Endothelial cell of umbilical vein (primary cell): Measurements from ENCODE around the gene EML4. TPM values are rescaled to one million over a fixed set of nuclear protein-coding genes. Genes with fewer than 3 reads are reported as not detected.
A peak's percentile ranks its signal among the peaks of the same experiment; 100 is the strongest.

Experiments used
- BruUV-seq: library from RNA; stranded (reverse); fragments of 400-500 nt; replicated peaks from 2 replicates; lab custom pipeline; 2021; lab: Mats Ljungman, UMichigan
- CTCF ChIA-PET: fragments of 300-600, 350-600 bp; sonication (Branson Sonifier 250); formaldehyde crosslinking; loops from one replicate; lab custom pipeline; 2021; ENCODE audit warnings: antibody characterized with exemption, inconsistent platforms; lab: Charles Lee
- POLR2A ChIA-PET: fragments of 300-600, 350-600 bp; sonication (Branson Sonifier 250); formaldehyde crosslinking; loops from one replicate; lab custom pipeline; 2021; ENCODE audit warnings: antibody characterized with exemption, inconsistent platforms; lab: Charles Lee
- DNase-seq: peaks from one replicate; pipeline ENCODE4 v3.0.0-alpha.2; 2011; ENCODE audit warnings: low read depth, low spot score
- FAIRE-seq: peaks from 2 replicates; lab custom pipeline; 2011; peaks lifted over from hg19 to GRCh38; lab: Jason Lieb, UNC
- H2AFZ ChIP-seq: 2 replicates; pipeline ENCODE4 v1.6.0; 2012; ENCODE audit warnings: low read depth, low read length, control low read depth, inconsistent platforms
- H3K27ac ChIP-seq: 2 replicates; pipeline ENCODE4 v1.5.1; 2011; ENCODE audit warnings: low read depth, mild to moderate bottlenecking, control low read depth, low read length, moderate library complexity; ENCODE audit not compliant: insufficient read depth
- H3K27me3 ChIP-seq, 2 experiments: 2 replicates each; pipeline versions ENCODE4 v1.6.0 to v1.6.1; 2011; ENCODE audit warnings: low read length in 2 of 2, mixed read lengths in 1 of 2; ENCODE audit not compliant: control insufficient read depth in 2 of 2, insufficient read depth in 2 of 2
- H3K36me3 ChIP-seq, 2 experiments: 2 replicates in 1 of 2; 3 replicates in 1 of 2; pipeline ENCODE4 v1.5.1; 2011; ENCODE audit warnings: low read length in 2 of 2, mild to moderate bottlenecking in 1 of 2, moderate library complexity in 1 of 2; ENCODE audit not compliant: control insufficient read depth in 2 of 2, insufficient read depth in 2 of 2; ENCODE audit errors: extremely low read depth in 1 of 2
- H3K4me1 ChIP-seq: 3 replicates; pipeline ENCODE4 v1.5.1; 2011; ENCODE audit warnings: mild to moderate bottlenecking, low read length; ENCODE audit not compliant: control insufficient read depth, insufficient read depth; ENCODE audit errors: extremely low read depth
- H3K4me2 ChIP-seq: 2 replicates; pipeline ENCODE4 v1.6.1; 2011; ENCODE audit warnings: low read length, control low read depth, mixed read lengths; ENCODE audit not compliant: insufficient read depth
- H3K4me3 ChIP-seq, 3 experiments: fragments of 200-600 bp in 1 of 3; sonication (generic), shearing (Covaris generic) in 1 of 3; replicated peaks in 1 of 3; 2 replicates each; pipeline ENCODE4 v1.5.1; 2011 to 2016; ENCODE audit warnings: control low read depth in 3 of 3, low read length in 3 of 3, mild to moderate bottlenecking in 2 of 3, inconsistent platforms in 1 of 3, low read depth in 1 of 3, moderate library complexity in 1 of 3; ENCODE audit not compliant: insufficient read depth in 1 of 3
- H3K79me2 ChIP-seq: 2 replicates; pipeline ENCODE4 v1.6.0; 2012; ENCODE audit warnings: low read length, inconsistent platforms; ENCODE audit not compliant: control insufficient read depth, insufficient read depth
- H3K9ac ChIP-seq: replicated peaks from 2 replicates; pipeline ENCODE3; 2011; ENCODE audit warnings: low read length, control low read depth; ENCODE audit not compliant: insufficient read depth; ENCODE audit errors: extremely low read depth
- H3K9me1 ChIP-seq: replicated peaks from 3 replicates; pipeline ENCODE4 v1.6.0; 2011; ENCODE audit warnings: mild to moderate bottlenecking, low read length; ENCODE audit not compliant: control insufficient read depth, insufficient read depth; ENCODE audit errors: extremely low read depth
- H3K9me3 ChIP-seq: replicated peaks from 2 replicates; pipeline ENCODE4 v1.5.1; 2012; ENCODE audit warnings: low read length, inconsistent platforms; ENCODE audit not compliant: control insufficient read depth, insufficient read depth
- H4K20me1 ChIP-seq: replicated peaks from 2 replicates; pipeline ENCODE3; 2011; ENCODE audit warnings: mild to moderate bottlenecking, low read length; ENCODE audit not compliant: control insufficient read depth, insufficient read depth; ENCODE audit errors: extremely low read depth
- EZH2 ChIP-seq: IDR thresholded peaks from 2 replicates; pipeline ENCODE4 v1.6.1; 2012; ENCODE audit warnings: borderline replicate concordance, low read depth, mild to moderate bottlenecking, moderate library complexity, low read length, inconsistent platforms; ENCODE audit not compliant: severe bottlenecking
- FOS ChIP-seq: IDR thresholded peaks from 2 replicates; pipeline ENCODE4 v1.6.1; 2011; ENCODE audit warnings: mild to moderate bottlenecking, low read length, moderate library complexity, borderline replicate concordance; ENCODE audit not compliant: insufficient read depth
- GATA2 ChIP-seq: IDR thresholded peaks from 2 replicates; pipeline ENCODE4 v1.7.0; 2011; ENCODE audit warnings: low read depth, mild to moderate bottlenecking, moderate library complexity, mixed read lengths, low read length; ENCODE audit not compliant: insufficient read length, insufficient read depth
- JUN ChIP-seq: IDR thresholded peaks from 2 replicates; pipeline ENCODE4 v1.6.1; 2011; ENCODE audit warnings: borderline replicate concordance, low read depth; ENCODE audit not compliant: insufficient read length, insufficient read depth
- MYC ChIP-seq: IDR thresholded peaks from one replicate; pipeline ENCODE4 v1.6.1; 2011; ENCODE audit warnings: mild to moderate bottlenecking, low read depth, low read length
- POLR2A ChIP-seq: IDR thresholded peaks from 2 replicates; pipeline ENCODE4 v1.6.1; 2012; ENCODE audit warnings: low read depth, mild to moderate bottlenecking, control low read depth, low read length
- POLR2AphosphoS5 ChIP-seq: IDR thresholded peaks from 2 replicates; pipeline ENCODE4 v1.6.1; 2012; ENCODE audit warnings: low read depth, mild to moderate bottlenecking, control low read depth, low read length, moderate library complexity; ENCODE audit not compliant: insufficient read depth
- dilution Hi-C: fragments of 300-500 bp; cut with MboI; formaldehyde crosslinking; loops from one replicate; pipeline ENCODE4 v1.15.0; 2019; ENCODE audit warnings: low sequenced_read_pairs; ENCODE audit not compliant: extremely low pct_ligation_motif_present
- intact Hi-C: fragments of 100-400 bp; cut with micrococcal nuclease; formaldehyde crosslinking; loops from one replicate; pipeline ENCODE4 v1.10.0; 2022
- polyA plus RNA-seq, 4 experiments: library from polyadenylated mRNA; depleted of rRNA in 3 of 4; stranded (reverse) in 3 of 4; unstranded in 1 of 4; fragments of >200 nt; gene quantifications; 2 replicates each; pipeline versions ENCODE4 v1.2.1 to v1.2.3, GENCODE V29; 2011 to 2012; ENCODE audit warnings: missing spikeins in 1 of 4
- total RNA-seq: library from RNA; stranded (reverse); gene quantifications from 2 replicates; pipeline ENCODE4 v1.2.3, GENCODE V29; 2021
- TF ChIP-seq, protein P1 (sequence below), 2 donors: IDR thresholded peaks; 1 replicate in 1 of 2; 2 replicates in 1 of 2; pipeline ENCODE4 v1.5.1; 2011; ENCODE audit warnings: low read length in 2 of 2, mild to moderate bottlenecking in 2 of 2, moderate library complexity in 2 of 2, control low read depth in 1 of 2, inconsistent platforms in 1 of 2, low read depth in 1 of 2; ENCODE audit not compliant: insufficient read depth in 1 of 2; ENCODE audit errors: extremely low read depth in 1 of 2
- TF ChIP-seq, protein P2 (sequence below): IDR thresholded peaks from 2 replicates; pipeline ENCODE4 v1.6.1; 2011; ENCODE audit not compliant: insufficient read depth, insufficient read length

EML4 gene
- total and polyA plus RNA-seq, 2 donors (not counting 3 experiments of a cell fraction or from before 2014, with no cell fraction given) = 13.3 to 32.0 TPM

DNA sequence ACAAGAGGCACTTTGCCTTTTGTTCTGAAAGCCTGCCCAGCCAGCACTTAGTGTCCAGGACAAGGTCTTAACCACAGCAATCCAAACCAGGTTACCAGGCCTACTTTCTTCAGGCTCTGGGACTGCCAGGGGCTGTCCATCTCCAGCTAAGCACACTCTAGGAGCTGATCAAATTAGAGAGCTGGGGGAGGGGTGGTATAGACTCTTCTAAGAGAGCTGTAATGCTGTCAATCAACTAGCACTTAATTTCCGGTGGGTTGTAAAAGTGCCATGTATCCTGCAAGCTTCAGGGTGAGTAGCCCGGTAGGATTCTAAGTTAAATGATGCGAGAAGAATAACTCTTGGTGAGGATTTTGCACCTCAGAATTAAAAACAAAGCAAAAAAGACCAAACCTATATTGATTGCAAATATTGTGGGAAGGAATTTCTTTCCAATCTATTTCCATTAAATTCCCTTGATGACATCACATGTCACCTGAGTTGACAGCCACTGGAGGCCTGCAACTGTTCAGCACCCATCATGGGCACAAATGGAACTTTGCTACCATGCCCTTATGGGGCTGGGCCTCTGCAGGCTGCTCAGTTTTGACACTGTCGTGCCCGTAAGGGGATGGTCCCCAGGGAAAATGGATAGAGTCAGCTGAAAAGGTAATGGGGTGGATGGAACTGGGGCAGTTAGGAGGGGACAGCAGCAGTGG is 200.5 kb downstream of the EML4 start:
- BruUV-seq = no TSS peak
- no peak overlapping the region for H3K4me3 ChIP-seq
- no peak for DNase-seq
- POLR2A ChIA-PET = no interaction called here
- CTCF ChIA-PET = interaction anchor here (1.0 to 1.2 kb wide), 2 partner anchors 13 to 37 kb away, joined by 4 read pairs; no protein-coding TSS in a partner anchor
- H3K27me3 ChIP-seq = peaks cover 6 to 10% of the 10 kb centered on the region in 2 experiments
- no peaks in the 10 kb centered on the region for H3K4me1 ChIP-seq
- no peaks in the 10 kb centered on the region for H4K20me1 ChIP-seq
- H3K9ac ChIP-seq = no peak overlapping the region
- TF ChIP-seq FOS = no peak
- TF ChIP-seq, protein P1, sequence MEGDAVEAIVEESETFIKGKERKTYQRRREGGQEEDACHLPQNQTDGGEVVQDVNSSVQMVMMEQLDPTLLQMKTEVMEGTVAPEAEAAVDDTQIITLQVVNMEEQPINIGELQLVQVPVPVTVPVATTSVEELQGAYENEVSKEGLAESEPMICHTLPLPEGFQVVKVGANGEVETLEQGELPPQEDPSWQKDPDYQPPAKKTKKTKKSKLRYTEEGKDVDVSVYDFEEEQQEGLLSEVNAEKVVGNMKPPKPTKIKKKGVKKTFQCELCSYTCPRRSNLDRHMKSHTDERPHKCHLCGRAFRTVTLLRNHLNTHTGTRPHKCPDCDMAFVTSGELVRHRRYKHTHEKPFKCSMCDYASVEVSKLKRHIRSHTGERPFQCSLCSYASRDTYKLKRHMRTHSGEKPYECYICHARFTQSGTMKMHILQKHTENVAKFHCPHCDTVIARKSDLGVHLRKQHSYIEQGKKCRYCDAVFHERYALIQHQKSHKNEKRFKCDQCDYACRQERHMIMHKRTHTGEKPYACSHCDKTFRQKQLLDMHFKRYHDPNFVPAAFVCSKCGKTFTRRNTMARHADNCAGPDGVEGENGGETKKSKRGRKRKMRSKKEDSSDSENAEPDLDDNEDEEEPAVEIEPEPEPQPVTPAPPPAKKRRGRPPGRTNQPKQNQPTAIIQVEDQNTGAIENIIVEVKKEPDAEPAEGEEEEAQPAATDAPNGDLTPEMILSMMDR (IDR thresholded peaks at IDR 0.05; ENCODE audit: extremely low read depth in 1 of 2, insufficient read depth in 1 of 2, low read depth in 1 of 2, low read length in 2 of 2) = no peak
- no peak for TF ChIP-seq GATA2
- TF ChIP-seq, protein P2, sequence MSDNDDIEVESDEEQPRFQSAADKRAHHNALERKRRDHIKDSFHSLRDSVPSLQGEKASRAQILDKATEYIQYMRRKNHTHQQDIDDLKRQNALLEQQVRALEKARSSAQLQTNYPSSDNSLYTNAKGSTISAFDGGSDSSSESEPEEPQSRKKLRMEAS = no peak
- TF ChIP-seq EZH2 = no peak
- no peak for TF ChIP-seq POLR2A
- TF ChIP-seq JUN = no peak
- TF ChIP-seq MYC = no peak
- TF ChIP-seq POLR2AphosphoS5 = no peak
- H3K9me1 ChIP-seq = no peaks in the 10 kb centered on the region
- H3K27ac ChIP-seq = no peak overlapping the region
- no peak overlapping the region for H2AFZ ChIP-seq
- intact Hi-C loops (no loop called here), dilution Hi-C loops (no loop called here)
- H3K36me3 ChIP-seq = no peaks in the 10 kb centered on the region
- peak; percentile 8 for FAIRE-seq
- no peak overlapping the region for H3K4me2 ChIP-seq
- H3K9me3 ChIP-seq = no peaks in the 10 kb centered on the region
- no peaks in the 10 kb centered on the region for H3K79me2 ChIP-seq
